ENCODE data around the gene ZNF445.

- no peak for TF ChIP-seq ZFP30 (CRISPR knock-in tag; IDR thresholded peaks at IDR 0.05)
- no peak for TF ChIP-seq CSDC2 (CRISPR knock-in tag; IDR thresholded peaks at IDR 0.05)
- no peak for TF ChIP-seq BACH2 (CRISPR knock-in tag; IDR thresholded peaks at IDR 0.05; ENCODE audit: borderline replicate concordance)
- TF ChIP-seq CREB5 (CRISPR knock-in tag; IDR thresholded peaks at IDR 0.05; ENCODE audit: low read depth): no peak
- no peak for TF ChIP-seq ESRRG (CRISPR knock-in tag; IDR thresholded peaks at IDR 0.05)
- TF ChIP-seq ZNF70 (CRISPR knock-in tag; IDR thresholded peaks at IDR 0.05): no peak
- TF ChIP-seq ZFP3 (CRISPR knock-in tag; IDR thresholded peaks at IDR 0.05): no peak
- TF ChIP-seq ZC3H10 (CRISPR knock-in tag; IDR thresholded peaks at IDR 0.05): no peak
- TF ChIP-seq SNAI2 (CRISPR knock-in tag; IDR thresholded peaks at IDR 0.05): no peak
- no peak for TF ChIP-seq ARNTL (CRISPR knock-in tag; IDR thresholded peaks at IDR 0.05; ENCODE audit: borderline replicate concordance, low read depth)
Measured at GRCh38 chr3:44412365-44412764, 65.1 kb downstream of the ZNF445 start.
